GDM1 (cell line): Measurements from ENCODE around the gene TRIM34.
A peak's percentile ranks its signal among the peaks of the same experiment; 100 is the strongest.
"Not testable (repeated sequence)": the region's sequence is repeated elsewhere in the genome, so short reads cannot be mapped to it uniquely, and the experiment has no call there.

ENCODE experiments used
- DNase-seq: peaks from one replicate; lab custom pipeline; 2025; lab: John Stamatoyannopoulos, UW

TRIM34 gene, protein sequence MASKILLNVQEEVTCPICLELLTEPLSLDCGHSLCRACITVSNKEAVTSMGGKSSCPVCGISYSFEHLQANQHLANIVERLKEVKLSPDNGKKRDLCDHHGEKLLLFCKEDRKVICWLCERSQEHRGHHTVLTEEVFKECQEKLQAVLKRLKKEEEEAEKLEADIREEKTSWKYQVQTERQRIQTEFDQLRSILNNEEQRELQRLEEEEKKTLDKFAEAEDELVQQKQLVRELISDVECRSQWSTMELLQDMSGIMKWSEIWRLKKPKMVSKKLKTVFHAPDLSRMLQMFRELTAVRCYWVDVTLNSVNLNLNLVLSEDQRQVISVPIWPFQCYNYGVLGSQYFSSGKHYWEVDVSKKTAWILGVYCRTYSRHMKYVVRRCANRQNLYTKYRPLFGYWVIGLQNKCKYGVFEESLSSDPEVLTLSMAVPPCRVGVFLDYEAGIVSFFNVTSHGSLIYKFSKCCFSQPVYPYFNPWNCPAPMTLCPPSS

DNA sequence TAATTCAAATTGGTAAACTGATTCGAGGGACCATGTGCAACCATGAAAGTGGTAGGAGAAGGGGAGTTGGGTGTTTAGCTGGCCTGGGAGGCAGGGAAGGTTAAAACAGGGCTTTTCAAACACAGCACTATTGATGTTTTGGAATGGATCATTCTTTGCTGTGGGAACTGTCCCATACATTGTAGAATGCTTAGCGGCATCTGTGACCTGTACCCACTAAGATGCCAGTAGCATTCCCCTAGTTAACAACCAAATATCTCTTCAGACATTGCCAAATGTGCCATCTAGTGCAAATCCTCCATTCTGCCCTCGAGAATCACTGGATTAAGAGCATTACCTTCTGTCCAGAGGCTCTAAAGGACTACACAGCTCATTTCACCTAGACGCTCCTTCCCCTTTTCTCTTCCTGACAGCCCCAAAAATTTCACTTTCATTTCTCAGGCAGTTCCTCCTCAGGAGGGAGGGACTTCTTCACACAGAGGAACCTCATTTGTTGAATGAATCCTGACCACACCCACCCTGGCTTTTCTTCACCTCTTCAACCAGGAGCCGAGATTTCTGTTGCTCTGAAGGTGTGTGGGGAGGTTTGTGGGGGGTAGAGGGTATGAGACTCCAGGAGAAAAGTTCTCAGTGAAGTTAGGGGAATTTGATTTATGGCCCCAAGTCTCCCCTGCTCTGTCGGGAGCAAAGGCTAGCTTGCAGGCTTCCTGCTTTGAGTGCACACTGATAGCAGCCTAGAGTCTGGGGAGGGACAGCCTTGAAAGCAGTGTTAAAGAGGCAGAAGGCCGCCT lies at the start of gene TRIM34:
TSS of gene TRIM34 (plus strand) at position 513 of the 791 bp plus-strand sequence. CDS start 7,331 bp downstream, outside the sequence.
- peak; percentile 71 for DNase-seq

DNA sequence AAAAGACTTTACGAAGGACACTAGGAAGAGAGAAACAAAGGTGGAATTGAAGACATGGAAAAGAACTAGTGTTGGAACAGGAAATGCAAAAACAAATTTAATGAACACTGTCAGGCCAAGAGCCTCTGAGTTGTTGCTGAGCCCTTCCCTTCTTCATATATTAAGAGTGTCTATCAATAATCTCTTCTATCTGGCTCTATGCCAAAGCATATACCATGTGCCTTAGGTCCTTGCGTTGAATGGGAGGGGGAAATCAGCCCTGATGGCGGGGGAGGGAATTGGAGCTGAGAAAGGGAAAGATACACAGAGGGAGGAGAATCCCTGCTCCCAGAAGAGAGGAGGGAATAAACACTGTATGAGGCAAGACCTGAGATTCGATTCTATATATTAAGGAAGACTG lies 49.6 kb upstream of the TRIM34 start:
- no peak for DNase-seq

DNA sequence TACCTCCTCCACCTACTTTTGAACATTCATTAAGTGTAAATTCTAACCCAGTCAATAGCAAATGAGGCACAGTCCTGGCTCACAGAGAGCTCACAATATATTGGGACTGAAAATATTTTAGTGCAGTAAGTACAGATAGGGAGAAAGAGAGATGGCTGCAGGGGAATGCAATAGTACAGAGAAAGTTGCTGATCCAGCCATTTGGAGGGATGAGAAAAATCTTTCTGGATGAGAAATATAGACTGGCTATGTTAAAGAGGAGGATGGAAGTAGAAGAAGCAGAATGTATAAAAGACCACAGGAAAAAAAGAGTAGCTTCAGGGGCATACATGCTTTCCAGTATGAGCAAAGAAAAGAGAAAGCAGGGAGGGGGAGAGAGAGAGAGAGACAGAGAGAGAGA lies 47.7 kb upstream of the TRIM34 start:
- DNase-seq = no peak

DNA sequence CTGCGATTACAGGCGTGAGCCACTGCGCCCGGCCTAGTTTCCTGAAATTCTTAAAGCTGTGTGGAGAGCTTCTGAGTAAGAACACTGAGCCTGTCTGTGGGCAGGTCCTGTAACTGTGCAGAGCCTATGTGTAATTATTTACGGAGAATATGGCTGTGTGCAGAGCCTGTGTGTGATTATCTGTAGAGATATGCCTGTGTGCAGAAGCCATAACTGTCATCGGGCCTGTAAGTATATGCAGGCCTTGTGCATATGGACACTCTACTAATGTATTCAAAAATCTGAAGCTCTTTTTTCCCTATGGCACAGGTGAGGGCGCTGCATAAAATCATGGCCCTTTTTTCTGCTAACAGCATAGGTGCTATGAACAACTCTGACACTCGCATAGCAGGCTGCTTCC lies 44.2 kb upstream of the TRIM34 start, which contains the start of gene OR52B6:
TSS of gene OR52B6 (plus strand) at position 301 of the 400 bp plus-strand sequence. CDS start at position 301, 0 bp downstream.
- no peak for DNase-seq

DNA sequence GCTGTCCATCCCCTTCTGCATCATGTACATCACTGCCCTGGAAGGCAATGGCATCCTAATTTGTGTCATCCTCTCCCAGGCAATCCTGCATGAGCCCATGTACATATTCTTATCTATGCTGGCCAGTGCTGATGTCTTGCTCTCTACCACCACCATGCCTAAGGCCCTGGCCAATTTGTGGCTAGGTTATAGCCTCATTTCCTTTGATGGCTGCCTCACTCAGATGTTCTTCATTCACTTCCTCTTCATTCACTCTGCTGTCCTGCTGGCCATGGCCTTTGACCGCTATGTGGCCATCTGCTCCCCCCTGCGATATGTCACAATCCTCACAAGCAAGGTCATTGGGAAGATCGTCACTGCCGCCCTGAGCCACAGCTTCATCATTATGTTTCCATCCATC lies 43.8 kb upstream of the TRIM34 start:
- DNase-seq = no peak

DNA sequence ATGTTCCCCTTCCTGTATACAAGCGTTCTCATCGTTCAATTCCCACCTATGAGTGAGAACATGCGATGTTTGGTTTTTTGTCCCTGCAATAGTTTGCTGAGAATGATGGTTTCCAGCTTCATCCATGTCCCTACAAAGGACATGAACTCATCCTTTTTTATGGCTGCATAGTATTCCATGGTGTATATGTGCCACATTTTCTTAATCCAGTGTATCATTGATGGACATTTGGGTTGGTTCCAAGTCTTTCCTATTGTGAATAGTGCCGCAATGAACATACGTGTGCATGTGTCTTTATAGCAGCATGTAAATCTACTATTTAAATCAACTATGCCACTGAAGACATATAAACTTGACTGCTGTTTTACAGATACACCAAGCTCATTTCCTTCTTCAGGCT lies 40.3 kb upstream of the TRIM34 start:
- DNase-seq = not testable (repeated sequence)

DNA sequence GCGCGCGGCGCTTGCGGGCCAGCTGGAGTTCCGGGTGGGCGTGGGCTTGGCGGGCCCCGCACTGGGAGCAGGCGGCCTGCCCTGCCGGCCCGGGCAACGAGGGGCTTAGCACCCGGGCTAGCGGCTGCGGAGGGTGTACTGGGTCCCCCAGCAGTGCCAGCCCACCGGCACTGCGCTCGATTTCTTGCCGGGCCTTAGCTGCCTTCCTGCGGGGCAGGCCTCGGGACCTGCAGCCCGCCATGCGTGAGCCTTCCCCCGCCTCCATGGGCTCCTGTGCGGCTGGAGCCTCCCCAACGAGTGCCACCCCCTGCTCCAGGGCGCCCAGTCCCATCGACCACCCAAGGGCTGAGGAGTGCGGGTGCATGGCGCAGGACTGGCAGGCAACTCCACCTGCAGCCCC lies 34.9 kb upstream of the TRIM34 start:
- DNase-seq = not testable (repeated sequence)

DNA sequence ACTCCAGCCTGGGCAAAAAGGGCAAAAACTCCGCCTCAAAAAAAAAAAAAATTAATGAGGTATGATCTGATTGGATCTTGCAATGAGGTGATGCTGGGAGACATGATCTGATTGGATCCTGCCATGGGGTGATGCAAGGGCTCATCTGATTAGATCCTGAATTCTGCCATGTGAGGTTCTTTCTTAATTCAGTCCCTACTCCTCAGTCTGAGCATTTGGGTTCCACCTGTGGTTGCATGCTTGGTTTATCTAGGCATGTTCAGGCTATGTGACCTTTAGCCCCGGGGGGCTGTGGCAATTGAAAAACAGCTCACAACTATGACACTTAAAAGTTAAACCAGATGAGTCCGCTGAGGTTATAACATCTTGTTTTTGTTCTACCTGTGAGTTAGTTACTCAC lies 33.2 kb upstream of the TRIM34 start:
- DNase-seq = no peak

DNA sequence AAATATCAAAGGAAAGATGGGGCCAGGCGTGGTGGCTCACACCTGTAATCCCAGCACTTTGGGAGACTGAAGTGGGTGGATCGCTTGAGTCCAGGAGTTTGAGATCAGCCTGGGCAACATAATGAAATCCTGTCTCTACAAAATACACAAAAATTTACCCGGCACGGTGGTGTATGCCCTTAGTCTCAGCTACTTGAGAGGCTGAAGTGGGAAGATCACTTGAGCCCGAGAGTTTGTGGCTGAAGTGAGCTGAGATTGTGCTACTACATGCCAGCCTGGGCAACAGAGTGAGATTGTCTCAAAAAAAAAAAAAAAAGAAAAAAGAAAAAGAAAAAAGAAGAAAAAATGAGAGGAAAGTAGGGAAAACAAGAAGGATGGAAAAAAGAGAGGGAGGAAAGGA lies 32.2 kb upstream of the TRIM34 start:
- DNase-seq = no peak

DNA sequence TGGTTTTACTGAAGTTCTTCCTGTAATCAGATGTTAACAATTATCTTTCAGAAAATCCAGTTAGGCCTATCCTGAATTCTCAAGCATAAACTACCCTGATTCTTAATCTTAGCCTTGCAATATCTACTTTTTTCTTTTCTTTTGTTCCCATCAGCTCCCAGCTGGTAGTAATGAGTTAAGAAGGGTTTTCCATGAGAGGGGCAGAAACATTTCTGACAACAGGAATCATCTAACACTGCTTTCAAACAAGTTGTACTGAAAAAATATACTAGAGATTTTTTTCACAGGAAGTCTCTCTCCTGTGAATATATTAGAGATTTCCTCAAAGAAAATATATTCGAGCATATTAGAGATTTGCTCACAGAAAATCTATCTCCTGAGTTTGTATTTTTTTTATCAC lies 31.7 kb upstream of the TRIM34 start:
- no peak for DNase-seq

DNA sequence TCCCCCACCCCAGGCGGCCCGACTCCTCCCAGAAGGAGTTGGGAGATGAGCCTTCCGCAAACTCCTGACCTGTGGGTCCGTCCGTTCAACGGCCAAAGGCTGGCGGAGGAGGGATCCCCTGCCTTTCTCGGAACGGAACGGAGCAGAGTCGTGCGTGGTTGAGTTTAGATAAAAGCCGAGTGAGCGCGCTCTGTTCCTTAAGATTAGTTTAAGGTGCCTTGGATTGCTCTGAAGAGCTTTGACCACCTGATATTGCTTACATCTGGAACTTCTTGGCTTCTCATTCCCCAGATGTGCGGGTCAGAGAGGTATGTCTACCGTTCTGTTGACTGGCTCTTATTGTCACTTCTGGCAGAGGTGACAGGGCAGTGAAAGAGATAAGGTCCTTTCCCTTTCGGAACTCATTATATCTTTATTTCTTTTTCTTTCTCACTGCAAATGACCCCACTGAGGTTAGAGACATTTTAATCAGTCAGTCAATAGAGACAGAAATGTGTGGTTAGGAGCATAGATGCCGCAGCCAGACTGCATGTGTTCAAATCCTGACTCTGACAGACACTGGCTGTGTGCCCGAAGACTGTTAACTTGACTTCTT lies 28.1 kb upstream of the TRIM34 start, which contains the start of gene TRIM6:
TSS of gene TRIM6 (plus strand) at position 31 of the 595 bp plus-strand sequence. CDS start at position 292, 261 bp downstream.
- no peak for DNase-seq

DNA sequence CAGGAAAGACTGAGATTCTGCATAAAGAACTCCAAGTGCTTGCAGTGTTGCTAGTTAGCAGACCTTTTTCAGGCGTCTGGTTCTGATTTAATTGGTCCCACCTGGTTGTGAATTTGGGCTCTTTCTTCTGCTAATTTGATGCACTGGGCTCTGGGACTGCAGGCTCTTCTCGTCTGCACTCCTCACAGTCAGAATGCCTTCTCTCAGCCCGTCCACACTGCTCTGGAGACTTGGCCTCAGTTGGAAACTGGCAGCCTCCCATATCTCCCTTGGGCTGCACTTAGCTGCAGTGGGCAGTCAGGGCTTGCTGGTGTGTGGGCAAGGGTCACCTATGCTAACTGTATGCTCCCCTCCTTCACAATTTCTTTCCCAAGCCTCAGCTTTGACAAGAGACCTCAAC lies 26.8 kb upstream of the TRIM34 start:
- no peak for DNase-seq

DNA sequence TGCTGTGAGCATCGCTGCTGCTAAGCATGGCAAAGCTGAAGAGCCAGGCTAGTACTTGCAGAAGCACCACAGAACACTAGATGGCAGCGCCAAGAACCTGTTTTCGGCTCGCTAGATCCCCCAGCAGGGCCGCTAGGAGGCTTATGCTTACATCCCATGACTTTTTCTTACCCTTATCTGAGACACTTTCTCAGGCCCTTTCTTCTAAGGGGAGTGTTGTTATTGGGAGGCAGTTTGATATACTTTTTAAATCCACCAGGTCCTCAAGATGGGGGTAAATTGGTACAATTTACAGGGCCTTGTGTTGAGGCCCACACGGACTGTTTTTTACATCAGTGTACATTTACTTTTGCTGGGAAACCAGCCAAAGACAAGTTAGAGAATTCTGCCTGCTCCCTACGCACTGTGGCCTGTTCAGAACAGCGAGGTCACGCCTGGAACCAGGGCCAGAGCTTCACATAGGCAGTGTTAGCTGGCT lies 24.4 kb upstream of the TRIM34 start:
- peak; percentile 39 for DNase-seq

DNA sequence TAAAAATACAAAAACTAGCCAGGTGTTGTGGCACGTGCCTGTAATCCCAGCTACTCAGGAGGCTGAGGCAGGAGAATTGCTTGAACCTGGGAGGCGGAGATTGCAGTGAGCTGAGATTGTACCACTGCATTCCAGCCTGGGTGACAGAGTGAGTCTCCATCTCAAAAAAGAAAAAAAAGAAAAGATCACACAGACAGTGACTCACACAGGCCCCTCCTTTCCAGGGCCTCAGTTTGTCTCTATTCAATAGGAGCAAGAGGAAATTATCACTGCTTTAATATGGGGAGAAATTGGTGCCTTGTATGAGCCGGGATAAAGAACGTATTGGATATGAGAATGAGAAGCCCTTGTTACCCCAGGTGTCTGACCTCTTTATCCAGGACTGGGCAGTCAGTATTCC lies 22.0 kb upstream of the TRIM34 start:
- not testable (repeated sequence) for DNase-seq

DNA sequence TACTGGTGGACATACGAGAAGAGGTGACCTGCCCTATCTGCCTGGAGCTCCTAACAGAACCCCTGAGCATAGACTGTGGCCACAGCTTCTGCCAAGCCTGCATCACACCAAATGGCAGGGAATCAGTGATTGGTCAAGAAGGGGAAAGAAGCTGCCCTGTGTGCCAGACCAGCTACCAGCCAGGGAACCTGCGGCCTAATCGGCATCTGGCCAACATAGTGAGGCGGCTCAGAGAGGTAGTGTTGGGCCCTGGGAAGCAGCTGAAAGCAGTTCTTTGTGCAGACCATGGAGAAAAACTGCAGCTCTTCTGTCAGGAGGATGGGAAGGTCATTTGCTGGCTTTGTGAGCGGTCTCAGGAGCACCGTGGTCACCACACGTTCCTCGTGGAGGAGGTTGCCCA lies 21.5 kb upstream of the TRIM34 start:
- no peak for DNase-seq

DNA sequence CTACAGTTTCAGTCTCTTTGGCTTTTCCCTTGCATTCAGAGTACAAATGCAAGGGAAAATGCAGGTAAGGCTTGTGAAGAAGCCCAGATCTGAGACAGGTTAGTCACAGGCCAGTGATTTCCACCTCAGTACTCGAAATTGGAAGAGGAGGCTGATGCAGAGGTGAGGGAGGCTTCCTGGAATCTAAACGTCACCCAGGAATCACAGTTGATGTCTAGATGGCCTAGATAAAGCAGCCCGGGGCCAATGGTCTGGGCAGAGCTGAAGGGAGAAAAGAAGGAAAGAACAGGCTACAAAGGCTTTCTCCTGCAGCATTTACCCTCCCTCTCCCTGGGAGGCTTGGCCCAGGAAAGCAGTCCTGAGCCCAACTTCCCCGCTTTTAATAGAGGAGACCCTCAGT lies 19.9 kb upstream of the TRIM34 start:
- DNase-seq = no peak

DNA sequence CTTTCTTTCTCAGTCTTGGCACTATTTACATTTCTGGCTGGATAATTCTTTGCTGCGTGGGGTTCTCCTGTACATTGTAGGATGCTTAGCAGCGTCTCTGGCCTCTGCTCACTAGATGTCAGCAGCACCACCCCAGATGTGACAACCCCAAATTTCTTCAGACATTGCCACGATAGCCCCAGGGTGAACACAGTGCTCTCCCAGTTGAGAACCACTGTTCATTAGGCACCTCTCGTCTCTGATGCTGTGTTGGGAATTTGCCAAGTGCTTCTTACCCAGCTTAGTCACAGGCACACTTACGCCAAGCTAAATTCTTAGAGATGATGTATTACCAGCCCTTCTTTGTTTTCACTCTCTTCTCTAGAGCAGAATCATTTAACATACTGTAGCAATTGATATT lies 19.0 kb upstream of the TRIM34 start:
- no peak for DNase-seq

DNA sequence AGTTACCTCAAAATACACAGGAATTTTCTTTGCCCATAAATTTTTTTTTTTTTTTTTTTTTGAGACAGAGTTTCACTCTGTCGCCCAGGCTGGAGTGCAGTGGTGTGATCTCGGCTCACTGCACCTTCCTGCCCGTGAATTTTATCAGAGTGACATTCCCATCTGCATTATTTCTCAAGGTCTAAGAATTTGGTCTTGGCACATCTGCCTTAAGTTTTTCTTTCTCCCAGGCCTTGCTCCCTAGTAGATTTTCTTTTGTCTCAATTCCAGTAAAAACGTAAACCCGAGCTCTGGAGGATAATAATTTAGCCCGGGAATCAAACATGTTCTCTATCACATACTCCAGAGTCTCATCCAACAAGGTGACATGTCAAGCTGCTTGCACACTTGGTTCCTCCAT lies 16.0 kb upstream of the TRIM34 start:
- DNase-seq = no peak

DNA sequence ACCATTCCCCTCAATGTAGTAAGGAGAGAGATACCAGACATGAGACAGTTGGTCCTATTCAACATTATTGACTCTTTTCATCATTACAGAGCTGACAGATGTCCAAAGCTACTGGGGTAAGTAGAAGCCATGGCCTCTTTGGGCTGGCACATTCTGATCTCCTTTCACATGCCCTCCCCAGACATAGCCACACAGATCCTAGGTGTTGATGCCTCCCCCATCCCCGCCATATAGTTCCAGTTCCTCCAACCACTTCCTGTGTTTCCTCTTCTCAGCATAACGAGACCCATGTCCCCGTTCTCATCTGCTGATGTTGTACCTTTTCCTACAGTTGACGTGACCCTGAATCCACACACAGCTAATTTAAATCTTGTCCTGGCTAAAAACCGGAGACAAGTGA lies 14.4 kb upstream of the TRIM34 start:
- DNase-seq = no peak

DNA sequence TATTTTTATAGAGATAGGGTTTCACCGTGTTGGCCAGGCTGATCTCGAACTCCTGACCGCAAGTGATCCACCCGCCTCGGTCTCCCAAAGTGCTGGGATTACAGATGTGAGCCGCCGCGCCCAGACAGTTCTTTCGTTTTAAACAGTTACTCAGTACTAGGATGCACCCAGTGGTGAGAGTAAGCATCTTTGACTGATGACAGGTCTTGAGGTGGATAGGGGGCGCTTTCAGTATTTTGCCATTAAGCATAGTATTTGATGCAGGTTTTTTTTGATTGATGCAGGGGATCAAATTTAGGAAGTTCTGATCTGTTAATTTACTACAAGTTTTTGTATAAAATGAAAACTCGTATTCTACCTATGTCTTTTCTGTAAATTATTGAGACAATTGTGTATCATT lies 13.2 kb upstream of the TRIM34 start:
- DNase-seq = no peak

DNA sequence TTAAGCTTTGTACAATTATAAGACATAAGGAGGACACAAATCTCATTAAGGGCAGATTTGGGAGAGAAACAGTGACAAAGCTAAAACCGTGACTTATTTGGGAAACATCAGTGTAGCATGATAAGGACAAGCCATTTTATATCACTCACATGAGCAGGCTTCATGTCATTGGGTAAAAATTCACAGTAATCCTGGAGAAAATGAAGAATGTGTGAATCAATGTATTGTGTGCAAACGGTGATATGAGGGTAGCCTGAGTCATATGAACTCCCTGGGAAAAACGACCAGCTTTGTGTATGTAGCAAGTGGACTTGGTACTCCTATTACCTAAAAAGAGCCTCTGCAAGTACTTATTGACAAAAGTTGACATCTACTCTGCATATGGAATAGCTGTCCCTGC lies 6.0 kb upstream of the TRIM34 start:
- DNase-seq = no peak
